ENCODE results near the gene ZGRF1. TPM values are rescaled to one million over a fixed set of nuclear protein-coding genes. Genes with fewer than 3 reads are reported as not detected.

The ZGRF1 gene
- total and polyA plus RNA-seq, 9 of the 15 experiments (the other 6 are each of a cell fraction or from before 2014, with no cell fraction given), result 8.8 to 35.2 (median 22.0) TPM

DNA sequence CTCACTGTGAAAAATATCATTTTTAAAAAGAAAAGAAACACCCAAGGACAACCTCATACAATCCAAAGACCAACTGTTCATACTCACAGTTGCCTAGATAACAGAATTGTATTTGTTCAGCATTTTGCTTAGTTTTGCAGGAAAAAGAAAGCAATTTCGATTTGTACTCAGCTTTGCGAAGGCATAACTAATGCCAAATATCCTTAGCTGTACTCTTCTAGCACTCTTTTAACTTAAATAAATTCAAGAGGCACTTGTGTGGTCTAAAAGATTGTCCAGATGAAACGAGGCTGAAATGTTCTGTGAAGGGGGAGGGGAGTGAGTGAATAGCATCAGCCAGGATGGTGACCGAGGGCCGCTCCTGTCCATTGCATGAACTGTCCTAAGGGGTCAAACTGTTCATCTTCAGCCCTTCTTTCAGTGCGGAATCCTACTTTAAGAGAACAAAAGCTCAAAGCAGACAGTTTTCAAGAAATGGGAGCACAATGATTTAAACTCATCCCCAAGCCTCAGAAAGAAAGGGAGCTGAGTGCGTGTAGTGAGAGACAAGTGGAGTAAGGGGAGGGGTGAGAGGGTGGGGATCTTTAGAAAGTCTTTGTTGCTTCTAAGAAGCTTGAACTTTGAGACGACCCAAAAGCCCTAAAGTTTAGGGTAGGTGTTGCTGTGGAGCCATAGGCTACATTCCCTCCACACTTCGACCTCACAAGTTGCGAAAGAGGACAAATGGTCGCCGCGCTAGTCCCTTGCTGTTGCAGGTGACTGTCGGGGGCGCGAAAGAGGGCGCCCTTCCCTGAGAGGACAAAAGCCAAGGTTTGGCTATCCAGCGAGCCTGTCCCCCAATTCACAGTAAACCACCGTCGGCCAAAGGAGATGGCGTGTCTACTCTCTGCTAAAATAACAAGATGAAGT lies 116.8 kb downstream of the ZGRF1 start:
- POLR2A ChIA-PET, result interaction anchor here (0.7 kb wide), 1 partner anchor 30 kb away, joined by 3 read pairs; no protein-coding TSS in a partner anchor
- no peak overlapping the region for H3K9ac ChIP-seq (ENCODE audit: insufficient read depth in 1 of 2, low read depth in 2 of 2, low read length in 2 of 2)

More for the DNA sequence above, 116.8 kb downstream of the ZGRF1 start:
- no TSS peak for BruUV-seq (replicated peaks)
- TF ChIP-seq, protein P1, sequence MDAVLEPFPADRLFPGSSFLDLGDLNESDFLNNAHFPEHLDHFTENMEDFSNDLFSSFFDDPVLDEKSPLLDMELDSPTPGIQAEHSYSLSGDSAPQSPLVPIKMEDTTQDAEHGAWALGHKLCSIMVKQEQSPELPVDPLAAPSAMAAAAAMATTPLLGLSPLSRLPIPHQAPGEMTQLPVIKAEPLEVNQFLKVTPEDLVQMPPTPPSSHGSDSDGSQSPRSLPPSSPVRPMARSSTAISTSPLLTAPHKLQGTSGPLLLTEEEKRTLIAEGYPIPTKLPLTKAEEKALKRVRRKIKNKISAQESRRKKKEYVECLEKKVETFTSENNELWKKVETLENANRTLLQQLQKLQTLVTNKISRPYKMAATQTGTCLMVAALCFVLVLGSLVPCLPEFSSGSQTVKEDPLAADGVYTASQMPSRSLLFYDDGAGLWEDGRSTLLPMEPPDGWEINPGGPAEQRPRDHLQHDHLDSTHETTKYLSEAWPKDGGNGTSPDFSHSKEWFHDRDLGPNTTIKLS (IDR thresholded peaks at IDR 0.05; ENCODE audit: borderline replicate concordance, low read depth), result no peak
- peak; percentile 30; the same call in 1 of the 2 replicates for TF ChIP-seq CEBPG (CRISPR knock-in tag; IDR thresholded peaks at IDR 0.05)
- no peak for TF ChIP-seq CEBPG (tag; conservative IDR thresholded peaks at IDR 0.05 in 1 of 2, IDR thresholded peaks at IDR 0.05 in 1 of 2)
- peak; percentile 55 for TF ChIP-seq CBX8 (IDR thresholded peaks at IDR 0.05; ENCODE audit: borderline replicate concordance, extremely low read depth, low read depth, low read length, poor library complexity, severe bottlenecking)
- TF ChIP-seq YY1 (IDR thresholded peaks at IDR 0.05; ENCODE audit: borderline replicate concordance in 1 of 3, control insufficient read depth in 1 of 3, extremely low read depth in 1 of 3, insufficient read depth in 3 of 3, insufficient read length in 1 of 3, insufficient replicate concordance in 2 of 3, low read depth in 1 of 3, low read length in 2 of 3), result peak in 1 of 3 experiments; percentile 10
- peak; percentile 19 to 38 (median 34); a peak in 4 of 6 replicates for TF ChIP-seq CTCF (IDR thresholded peaks at IDR 0.05 in 2 of 3, conservative IDR thresholded peaks at IDR 0.05 in 1 of 3; ENCODE audit: insufficient read depth in 2 of 3, low read depth in 1 of 3, low read length in 3 of 3)
- peak; percentile 11; the same call in 1 of the 2 replicates for TF ChIP-seq BMI1 (IDR thresholded peaks at IDR 0.05; ENCODE audit: low read length)
- TF ChIP-seq, protein P2, sequence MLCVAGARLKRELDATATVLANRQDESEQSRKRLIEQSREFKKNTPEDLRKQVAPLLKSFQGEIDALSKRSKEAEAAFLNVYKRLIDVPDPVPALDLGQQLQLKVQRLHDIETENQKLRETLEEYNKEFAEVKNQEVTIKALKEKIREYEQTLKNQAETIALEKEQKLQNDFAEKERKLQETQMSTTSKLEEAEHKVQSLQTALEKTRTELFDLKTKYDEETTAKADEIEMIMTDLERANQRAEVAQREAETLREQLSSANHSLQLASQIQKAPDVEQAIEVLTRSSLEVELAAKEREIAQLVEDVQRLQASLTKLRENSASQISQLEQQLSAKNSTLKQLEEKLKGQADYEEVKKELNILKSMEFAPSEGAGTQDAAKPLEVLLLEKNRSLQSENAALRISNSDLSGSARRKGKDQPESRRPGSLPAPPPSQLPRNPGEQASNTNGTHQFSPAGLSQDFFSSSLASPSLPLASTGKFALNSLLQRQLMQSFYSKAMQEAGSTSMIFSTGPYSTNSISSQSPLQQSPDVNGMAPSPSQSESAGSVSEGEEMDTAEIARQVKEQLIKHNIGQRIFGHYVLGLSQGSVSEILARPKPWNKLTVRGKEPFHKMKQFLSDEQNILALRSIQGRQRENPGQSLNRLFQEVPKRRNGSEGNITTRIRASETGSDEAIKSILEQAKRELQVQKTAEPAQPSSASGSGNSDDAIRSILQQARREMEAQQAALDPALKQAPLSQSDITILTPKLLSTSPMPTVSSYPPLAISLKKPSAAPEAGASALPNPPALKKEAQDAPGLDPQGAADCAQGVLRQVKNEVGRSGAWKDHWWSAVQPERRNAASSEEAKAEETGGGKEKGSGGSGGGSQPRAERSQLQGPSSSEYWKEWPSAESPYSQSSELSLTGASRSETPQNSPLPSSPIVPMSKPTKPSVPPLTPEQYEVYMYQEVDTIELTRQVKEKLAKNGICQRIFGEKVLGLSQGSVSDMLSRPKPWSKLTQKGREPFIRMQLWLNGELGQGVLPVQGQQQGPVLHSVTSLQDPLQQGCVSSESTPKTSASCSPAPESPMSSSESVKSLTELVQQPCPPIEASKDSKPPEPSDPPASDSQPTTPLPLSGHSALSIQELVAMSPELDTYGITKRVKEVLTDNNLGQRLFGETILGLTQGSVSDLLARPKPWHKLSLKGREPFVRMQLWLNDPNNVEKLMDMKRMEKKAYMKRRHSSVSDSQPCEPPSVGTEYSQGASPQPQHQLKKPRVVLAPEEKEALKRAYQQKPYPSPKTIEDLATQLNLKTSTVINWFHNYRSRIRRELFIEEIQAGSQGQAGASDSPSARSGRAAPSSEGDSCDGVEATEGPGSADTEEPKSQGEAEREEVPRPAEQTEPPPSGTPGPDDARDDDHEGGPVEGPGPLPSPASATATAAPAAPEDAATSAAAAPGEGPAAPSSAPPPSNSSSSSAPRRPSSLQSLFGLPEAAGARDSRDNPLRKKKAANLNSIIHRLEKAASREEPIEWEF (CRISPR knock-in tag; IDR thresholded peaks at IDR 0.05), result no peak
- peak; percentile 82 for TF ChIP-seq CEBPB (tag; IDR thresholded peaks at IDR 0.05)
- 10% methylated on average over 21 of the region's 21 CpGs for WGBS (ENCODE audit: insufficient coverage, low coverage, missing lambda C conversion rate)
- CTCF ChIA-PET (ENCODE audit: low intra/inter-chr PET ratio), result no interaction called here
- Histone ChIP-seq H4K20me1 (replicated peaks; ENCODE audit: control insufficient read depth, insufficient read depth, low read length) (no peaks in the 10 kb centered on the region), H3K27ac (ENCODE audit: extremely low read depth, low read depth, low read length) (no peak overlapping the region), H3K9me3 (replicated peaks; ENCODE audit: control insufficient read depth, insufficient read depth, low read depth, low read length) (no peaks in the 10 kb centered on the region), H3K9me1 (ENCODE audit: control insufficient read depth, insufficient read depth, low read length) (no peaks in the 10 kb centered on the region), H3K27me3 (ENCODE audit: control insufficient read depth in 2 of 2, insufficient read depth in 2 of 2, low read length in 2 of 2) (peaks cover 57 to 59% of the 10 kb centered on the region in 2 experiments), H3K4me3 (no peak overlapping the region), H3K79me2 (ENCODE audit: control insufficient read depth, insufficient read depth, low read length) (no peaks in the 10 kb centered on the region), H3K36me3 (ENCODE audit: control insufficient read depth, insufficient read depth, low read length) (no peaks in the 10 kb centered on the region), H3K4me1 (replicated peaks in 1 of 2; ENCODE audit: control insufficient read depth in 2 of 2, insufficient read depth in 2 of 2, low read length in 2 of 2) (peaks cover 0 to 35% of the 10 kb centered on the region in 2 experiments; a peak in 4 of 5 replicates), H2AFZ (ENCODE audit: low read depth, low read length) (no peak overlapping the region), H3K4me2 (ENCODE audit: insufficient read depth, low read length) (no peak overlapping the region; the same call in 1 of the 2 replicates)
- in situ Hi-C loops (cut with MboI) (loop anchor here (10.0 kb wide), 2 partner anchors 245 to 415 kb away; no protein-coding TSS in a partner anchor), intact Hi-C loops (cut with micrococcal nuclease) (loop anchor here (5.0 kb wide), 4 partner anchors 103 to 443 kb away; no protein-coding TSS in a partner anchor)
- ATAC-seq, result no peak
- DNase-seq (ENCODE audit: extremely low read depth in 1 of 4, low spot score in 3 of 4), result peak in 1 of 4 experiments; percentile 32
- FAIRE-seq, result peak; percentile 54
